ENCODE measurements around the gene TERF2IP. TPM values are rescaled to one million over a fixed set of nuclear protein-coding genes. Genes with fewer than 3 reads are reported as not detected.

Gene TERF2IP
- total and polyA plus RNA-seq, 2 of the 13 experiments (the other 11 are each of a cell fraction or from before 2014, with no cell fraction given): 26.4 to 50.2 TPM

- TF ChIP-seq ZNF142 (CRISPR knock-in tag; IDR thresholded peaks at IDR 0.05) (peak; percentile 43; the same call in 1 of the 2 replicates), DZIP1 (CRISPR knock-in tag; IDR thresholded peaks at IDR 0.05) (0 out of 2 replicates have a peak, but pooled peaks have one; percentile 18), YEATS4 (CRISPR knock-in tag; IDR thresholded peaks at IDR 0.05; ENCODE audit: borderline replicate concordance) (peak; percentile 74), ZNF788 (CRISPR knock-in tag; IDR thresholded peaks at IDR 0.05; ENCODE audit: borderline replicate concordance) (0 out of 2 replicates have a peak, but pooled peaks have one; percentile 26), FIP1L1 (IDR thresholded peaks at IDR 0.05; ENCODE audit: borderline replicate concordance, insufficient read depth, low read depth, low read length) (no peak), ZHX2 (IDR thresholded peaks at IDR 0.05; ENCODE audit: low read depth) (no peak), ZHX2 (CRISPR knock-in tag; IDR thresholded peaks at IDR 0.05; ENCODE audit: borderline replicate concordance) (no peak), HOXD1 (CRISPR knock-in tag; IDR thresholded peaks at IDR 0.05) (no peak), SMARCC2 (IDR thresholded peaks at IDR 0.05) (no peak), SKIL (CRISPR knock-in tag; IDR thresholded peaks at IDR 0.05; ENCODE audit: borderline replicate concordance) (no peak)
Measured at GRCh38 chr16:75648265-75649076, 898 bp downstream of the TERF2IP start (continued).

Measured in HepG2 (cell line).